Urinary bladder (tissue), 4 donors: ENCODE results near the gene DPY19L2. TPM values are rescaled to one million over a fixed set of nuclear protein-coding genes. Genes with fewer than 3 reads are reported as not detected.
"Not testable (repeated sequence)": the region's sequence is repeated elsewhere in the genome, so short reads cannot be mapped to it uniquely, and the experiment has no call there.

Source experiments
- DNase-seq: peaks from one replicate; pipeline ENCODE4 v3.0.0-alpha.2; 2015; ENCODE audit errors: extremely low spot score
- H3K27ac ChIP-seq: one replicate; pipeline ENCODE4 v1.5.1; 2013; ENCODE audit warnings: low read depth, mild to moderate bottlenecking, moderate library complexity
- H3K36me3 ChIP-seq: one replicate; pipeline ENCODE4 v1.6.1; 2013; ENCODE audit warnings: mild to moderate bottlenecking, moderate library complexity; ENCODE audit not compliant: insufficient read depth
- H3K4me1 ChIP-seq: one replicate; pipeline ENCODE4 v1.6.1; 2013; ENCODE audit warnings: mild to moderate bottlenecking, moderate library complexity; ENCODE audit not compliant: insufficient read depth
- H3K4me3 ChIP-seq: one replicate; pipeline ENCODE4 v1.5.1; 2013; ENCODE audit warnings: low read depth, low read length
- WGBS: extraction: QIAGEN DNeasy Blood & Tissue Kit; methylation state at CpG from one replicate; pipeline ENCODE4 v1.1.7; 2013; 5-methylcytosine and 5-hydroxymethylcytosine counted together
- polyA plus RNA-seq: library from polyadenylated mRNA; stranded (reverse); fragments of 200-250 nt; gene quantifications from one replicate; pipeline ENCODE4 v1.2.3, GENCODE V29; 2013
- total RNA-seq: library from RNA; depleted of rRNA; stranded (reverse); fragments of >200 nt; gene quantifications from one replicate; pipeline ENCODE4 v1.2.3, GENCODE V29; 2014
- donor health status: healthy with polysubstance abuse.
- donor health status: healthy.

The DPY19L2 gene
- total RNA-seq = 54.2 TPM
- polyA plus RNA-seq = 6.5 TPM

DNA sequence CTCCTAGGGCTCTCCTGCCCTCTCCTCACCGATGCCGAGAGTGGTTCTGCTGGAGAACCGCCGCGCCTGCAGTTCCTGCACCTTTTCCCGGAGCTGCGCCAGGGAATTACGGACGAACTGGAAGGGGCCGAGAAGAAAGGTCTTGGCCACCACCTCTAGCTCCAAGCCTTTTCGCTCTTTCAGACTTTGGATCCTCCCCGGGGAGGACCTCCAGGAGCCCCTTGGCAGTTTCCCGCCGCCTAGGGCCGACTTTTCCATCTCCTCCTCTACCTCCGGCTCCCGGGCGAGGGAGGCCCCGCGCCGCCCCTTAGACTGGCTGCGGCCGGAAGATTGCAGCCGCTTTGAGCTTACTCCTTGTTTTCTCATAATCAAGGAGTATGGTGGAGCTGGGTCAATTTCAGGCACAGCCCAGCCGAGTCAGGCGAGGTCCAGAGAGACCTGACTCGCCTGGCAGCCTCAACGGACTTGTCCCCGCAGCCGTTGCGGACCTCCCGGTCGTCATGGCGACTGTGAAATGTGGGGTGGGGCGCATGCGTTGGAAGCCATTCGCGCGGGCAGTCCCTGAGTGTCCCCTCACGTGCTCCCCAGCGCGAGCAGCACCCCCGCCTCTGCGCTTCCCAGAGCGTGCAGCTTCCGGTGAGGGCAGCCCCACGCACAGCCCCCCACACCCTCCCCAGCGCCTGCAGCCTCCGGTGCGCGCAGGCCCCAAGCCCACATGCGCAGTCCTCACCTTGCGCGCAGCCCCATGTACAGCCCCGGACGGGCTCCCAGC lies at the start of gene DPY19L2:
TSS of gene DPY19L2 (minus strand) at position 466 of the 772 bp plus-strand sequence. CDS start at position 366, 100 bp downstream.
- Histone ChIP-seq H3K27ac (peak within 1 kb of the TSS; percentile 15), H3K4me1 (peaks cover 1% of the 10 kb centered on the region), H3K4me3 (peak within 1 kb of the TSS; percentile 60), H3K36me3 (no peaks in the 10 kb centered on the region)
- peak; percentile 68 for DNase-seq
- under 1% methylated on average over 56 of the region's 56 CpGs for WGBS

DNA sequence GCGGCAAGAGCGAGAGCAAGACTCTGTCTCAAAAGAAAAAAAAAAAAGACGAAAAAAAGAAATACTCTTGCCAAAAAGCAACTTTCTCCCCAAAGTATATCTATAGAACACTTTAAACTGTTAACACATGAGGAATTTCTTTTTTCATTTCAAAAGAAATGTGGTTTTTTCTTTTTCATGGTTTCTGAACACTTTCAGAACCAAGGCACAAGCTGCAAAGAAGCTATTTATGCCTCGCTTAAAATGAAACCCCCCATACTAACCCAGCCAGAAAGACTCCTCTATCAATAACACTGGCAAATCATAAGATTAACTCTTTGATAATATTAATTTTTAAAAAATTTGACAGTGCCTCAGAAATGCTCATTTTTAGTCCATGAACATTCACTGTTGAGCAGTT lies 48.6 kb upstream of the DPY19L2 start:
- H3K36me3 ChIP-seq, H3K4me3 ChIP-seq, H3K4me1 ChIP-seq, DNase-seq, H3K27ac ChIP-seq: not testable (repeated sequence)
- WGBS = 84% methylated on average over 4 of the region's 4 CpGs

DNA sequence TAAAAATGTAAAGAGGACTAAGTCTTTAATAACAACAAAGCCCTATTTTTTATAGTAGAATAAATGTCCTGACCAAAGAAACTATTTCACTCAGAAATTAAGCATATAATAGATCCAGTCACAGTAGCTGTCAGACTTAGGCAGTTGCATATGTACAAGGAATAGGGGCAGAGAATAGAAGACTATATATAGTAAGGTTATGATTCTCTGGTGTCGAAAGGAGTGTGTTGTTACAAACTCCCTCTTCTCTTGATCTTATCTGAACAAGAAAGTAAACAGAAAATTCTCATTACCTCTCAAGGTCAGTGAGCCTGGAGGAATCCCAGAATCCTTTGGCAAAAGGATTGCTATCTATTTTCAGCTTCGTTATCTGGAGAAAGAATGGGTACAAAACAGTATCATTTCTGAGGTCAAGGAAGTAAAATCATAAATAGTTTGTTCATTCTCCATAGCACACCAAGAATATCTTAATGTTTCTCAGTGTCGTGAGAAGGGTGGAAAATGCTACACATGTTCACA lies 46.9 kb upstream of the DPY19L2 start:
- H3K4me1 ChIP-seq, H3K4me3 ChIP-seq, H3K27ac ChIP-seq, DNase-seq, H3K36me3 ChIP-seq: not testable (repeated sequence)
- 23% methylated on average over 3 of the region's 3 CpGs for WGBS

DNA sequence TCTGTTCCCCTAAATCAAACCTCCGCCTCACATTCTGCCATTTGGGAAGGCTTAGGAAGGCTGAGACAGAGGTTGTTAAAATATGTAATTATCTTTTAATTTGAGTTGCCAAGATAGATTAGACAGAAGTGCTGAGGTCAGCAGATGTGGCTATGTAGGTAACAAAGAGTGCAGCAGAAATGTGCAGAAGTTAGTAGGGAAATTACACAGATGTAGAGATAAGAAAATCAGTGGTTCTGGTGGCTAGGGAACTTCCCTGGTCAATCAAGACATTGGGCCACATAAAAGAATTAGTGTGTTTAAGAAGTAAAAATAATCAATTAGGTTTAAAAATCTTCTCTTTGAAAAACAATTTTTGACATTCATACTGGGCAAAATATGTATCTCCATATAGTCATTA lies 46.1 kb upstream of the DPY19L2 start:
- not testable (repeated sequence) for H3K4me3 ChIP-seq, H3K4me1 ChIP-seq, H3K36me3 ChIP-seq, H3K27ac ChIP-seq, DNase-seq
- 74% methylated on average over 1 of the region's 1 CpG for WGBS

DNA sequence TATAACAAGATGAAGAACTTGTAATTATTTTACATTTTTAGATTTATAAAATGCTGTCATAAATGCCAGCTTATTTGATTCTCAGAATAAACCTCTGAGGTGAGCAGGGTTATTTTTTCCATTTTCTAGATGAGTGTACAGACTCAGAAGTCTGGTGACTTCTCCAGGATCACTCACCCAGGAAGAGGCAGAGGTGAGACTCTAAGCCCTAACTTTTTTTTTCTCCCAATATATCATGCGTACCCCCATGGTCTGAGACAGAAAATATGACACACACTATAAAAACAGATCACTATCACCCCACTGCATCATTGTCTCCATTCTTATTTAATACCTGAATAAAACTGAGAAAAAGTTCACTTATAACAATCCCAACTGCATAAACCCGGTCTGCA lies 45.4 kb upstream of the DPY19L2 start:
- not testable (repeated sequence) for H3K36me3 ChIP-seq, H3K4me1 ChIP-seq, H3K27ac ChIP-seq, DNase-seq, H3K4me3 ChIP-seq
- WGBS = 65% methylated on average over 2 of the region's 2 CpGs

DNA sequence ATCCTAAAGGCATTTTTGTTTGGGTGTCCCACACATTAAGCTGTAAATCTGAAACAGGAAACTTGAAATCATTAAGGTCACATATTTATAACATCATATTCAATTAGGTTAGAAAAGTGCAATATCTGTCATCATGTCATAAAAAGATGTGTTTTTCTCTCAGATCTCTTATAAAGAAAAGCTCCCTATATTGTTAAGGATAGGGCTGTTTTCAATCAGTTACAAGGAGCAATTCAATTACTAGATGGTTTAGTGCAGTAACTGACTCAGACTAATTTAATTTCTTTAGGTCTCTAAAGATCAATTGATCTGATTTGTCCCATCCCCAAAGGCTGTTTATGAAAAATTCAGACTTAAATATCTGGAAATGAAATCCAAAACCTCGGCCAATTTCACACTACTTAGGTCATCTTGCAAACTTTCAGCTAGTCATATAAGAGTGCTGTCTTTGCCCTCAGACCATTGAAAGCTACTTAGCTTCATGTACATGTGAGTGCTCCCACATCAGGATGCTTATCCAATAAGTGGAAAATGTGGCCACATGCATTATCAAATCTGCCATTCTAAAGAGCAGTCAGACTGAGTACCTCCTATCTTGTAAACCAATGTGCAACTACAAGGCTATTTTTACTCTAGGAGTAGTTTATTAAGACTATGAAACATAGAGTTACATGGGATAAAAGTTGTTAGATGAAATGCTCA lies 44.8 kb upstream of the DPY19L2 start:
- H3K4me1 ChIP-seq, H3K27ac ChIP-seq, H3K36me3 ChIP-seq, H3K4me3 ChIP-seq, DNase-seq: not testable (repeated sequence)
- WGBS = 83% methylated on average over 1 of the region's 1 CpG

DNA sequence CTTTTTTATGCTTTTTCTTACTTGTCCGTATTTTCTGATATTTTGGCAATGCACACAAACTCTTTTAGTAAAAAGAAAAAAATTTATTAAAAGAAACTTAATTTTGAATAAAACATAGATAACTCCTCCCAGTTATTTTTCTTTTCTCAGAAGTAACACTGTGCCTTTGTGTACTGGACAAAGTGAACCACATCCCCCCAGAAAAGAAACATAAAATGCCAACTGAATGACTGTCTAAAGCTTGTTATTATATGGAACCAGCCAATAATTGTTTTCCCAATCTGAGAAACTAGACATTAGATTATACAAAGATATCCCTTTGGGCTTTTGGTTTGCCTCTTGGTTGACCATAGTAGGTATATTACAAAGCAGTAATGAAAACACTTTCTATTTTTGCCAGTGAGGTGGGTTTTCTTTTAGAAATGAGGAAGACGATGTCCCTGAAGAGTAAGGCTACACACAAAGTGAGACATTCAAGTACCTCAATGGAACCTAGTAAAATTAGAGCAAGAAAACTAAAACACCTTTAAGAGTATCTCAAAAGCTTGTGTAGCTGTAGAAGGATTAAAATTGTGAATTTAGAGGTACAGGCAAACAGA lies 44.2 kb upstream of the DPY19L2 start:
- DNase-seq, H3K27ac ChIP-seq, H3K36me3 ChIP-seq, H3K4me1 ChIP-seq, H3K4me3 ChIP-seq: not testable (repeated sequence)
- WGBS = 84% methylated on average over 2 of the region's 2 CpGs

DNA sequence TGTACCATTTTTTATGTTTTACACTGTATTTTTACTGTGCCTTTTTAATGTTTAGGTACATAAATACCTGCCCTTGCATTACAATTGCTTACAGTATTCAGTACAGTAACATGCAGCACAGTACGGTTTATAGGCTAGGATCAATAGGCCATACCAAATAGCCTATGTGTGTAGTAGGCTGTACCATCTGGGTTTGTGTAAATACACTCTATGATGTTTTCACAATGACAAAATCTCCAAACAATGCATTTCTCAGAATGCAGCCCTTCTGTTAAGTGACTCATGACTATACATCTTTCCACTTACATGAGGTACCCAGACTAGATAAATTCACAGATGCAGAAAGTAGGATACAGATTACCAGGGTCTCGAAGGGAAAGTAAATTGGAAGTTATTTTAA lies 43.0 kb upstream of the DPY19L2 start:
- H3K27ac ChIP-seq, H3K36me3 ChIP-seq, H3K4me3 ChIP-seq, DNase-seq, H3K4me1 ChIP-seq: not testable (repeated sequence)
- 88% methylated on average over 2 of the region's 2 CpGs for WGBS

DNA sequence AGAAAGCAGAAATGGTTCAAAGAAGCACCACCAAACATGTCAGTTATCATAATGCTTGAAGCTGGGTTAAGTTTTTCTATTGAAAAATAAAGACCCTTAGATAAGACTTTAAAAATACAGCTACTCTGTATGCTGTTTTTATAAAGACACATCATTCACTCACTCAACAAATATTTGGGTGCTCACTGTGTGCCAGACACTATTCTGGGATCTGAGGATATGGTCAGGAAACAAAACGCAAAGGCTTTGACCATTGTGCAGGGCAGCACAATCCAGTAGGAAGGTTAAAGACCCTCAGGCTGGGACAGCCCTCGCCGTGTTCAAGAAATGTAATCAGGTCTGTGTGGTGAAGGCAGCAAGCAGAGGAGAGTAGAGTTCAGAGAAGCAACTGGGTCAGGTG lies 38.0 kb upstream of the DPY19L2 start:
- H3K36me3 ChIP-seq = no peaks in the 10 kb centered on the region
- 86% methylated on average over 3 of the region's 3 CpGs for WGBS
- no peak overlapping the region for H3K4me3 ChIP-seq
- DNase-seq = no peak
- H3K4me1 ChIP-seq = no peaks in the 10 kb centered on the region
- H3K27ac ChIP-seq = no peak overlapping the region

DNA sequence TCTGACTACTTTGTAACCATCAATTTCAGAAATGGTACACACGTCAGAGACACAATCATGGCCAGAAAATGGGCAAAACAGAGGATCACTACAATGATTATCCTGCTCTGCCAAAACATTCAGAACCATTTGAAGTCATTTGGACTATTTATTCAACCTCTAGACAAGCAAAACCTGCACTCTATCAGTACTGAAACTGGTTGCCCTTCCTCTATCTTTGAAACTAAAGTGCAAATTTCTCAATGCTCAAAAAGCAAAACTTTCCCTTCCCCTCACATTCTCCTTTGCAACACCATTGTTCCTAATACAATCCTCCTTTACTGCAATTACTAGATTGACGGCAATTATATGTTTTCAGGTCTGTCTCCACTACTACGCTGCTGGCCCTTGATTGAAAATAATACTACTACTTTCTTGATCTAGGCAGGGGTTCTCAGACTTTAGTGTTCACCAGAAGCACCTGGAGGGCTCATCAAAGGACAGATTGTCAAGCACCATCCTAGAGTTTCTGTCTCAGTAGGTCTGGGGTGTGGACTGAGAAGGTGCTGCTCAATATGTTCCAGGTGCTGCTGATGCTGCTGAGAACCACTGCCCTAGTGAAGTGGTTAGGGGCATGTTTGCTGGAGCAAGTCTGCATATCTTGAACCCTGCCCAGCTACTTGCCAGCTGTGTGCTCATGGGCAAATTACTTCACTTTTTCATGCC lies 31.5 kb upstream of the DPY19L2 start:
- H3K4me1 ChIP-seq, H3K27ac ChIP-seq, DNase-seq, H3K4me3 ChIP-seq, H3K36me3 ChIP-seq: not testable (repeated sequence)
- 76% methylated on average over 3 of the region's 3 CpGs for WGBS

DNA sequence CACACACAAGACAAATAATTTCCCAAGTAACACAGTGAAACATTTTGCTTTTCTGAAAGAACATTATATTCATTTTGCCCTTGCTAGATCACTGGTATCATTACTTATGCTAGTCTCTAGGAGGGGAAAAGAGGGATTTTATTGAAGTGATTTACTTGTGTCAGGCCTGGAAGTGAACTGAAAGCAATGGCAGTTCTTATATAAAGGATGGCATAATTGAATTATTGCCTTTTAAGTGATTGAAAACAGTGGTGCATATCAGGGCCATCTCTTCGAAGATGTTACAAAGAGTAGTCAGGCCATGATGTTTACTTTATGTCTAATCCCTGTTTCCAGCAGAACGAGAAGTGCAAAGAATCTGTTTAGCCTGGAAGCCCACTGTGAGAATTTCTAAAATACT lies 30.7 kb upstream of the DPY19L2 start:
- H3K36me3 ChIP-seq, H3K27ac ChIP-seq, H3K4me1 ChIP-seq, DNase-seq, H3K4me3 ChIP-seq: not testable (repeated sequence)
- WGBS = 16% methylated on average over 1 of the region's 2 CpGs

DNA sequence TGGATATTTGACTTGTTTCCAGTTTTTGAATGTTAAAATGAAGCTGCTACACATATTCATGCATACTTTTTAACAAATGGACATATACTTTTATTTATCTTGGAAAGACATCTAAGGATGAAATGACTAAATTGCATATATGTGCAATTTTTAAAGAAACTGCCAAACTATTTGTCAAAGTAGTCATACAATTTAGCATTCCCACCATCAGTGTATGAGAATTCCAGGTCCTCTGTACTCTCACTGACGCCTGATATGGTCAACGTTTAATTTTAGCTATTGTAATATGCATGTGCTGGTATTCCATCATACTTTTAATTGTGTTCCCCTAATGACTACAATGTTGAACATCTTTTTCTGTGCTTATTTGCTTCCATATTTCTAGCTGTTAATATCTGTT lies 22.5 kb upstream of the DPY19L2 start:
- not testable (repeated sequence) for H3K4me3 ChIP-seq, H3K27ac ChIP-seq, DNase-seq, H3K4me1 ChIP-seq, H3K36me3 ChIP-seq
- WGBS = 82% methylated on average over 2 of the region's 2 CpGs

DNA sequence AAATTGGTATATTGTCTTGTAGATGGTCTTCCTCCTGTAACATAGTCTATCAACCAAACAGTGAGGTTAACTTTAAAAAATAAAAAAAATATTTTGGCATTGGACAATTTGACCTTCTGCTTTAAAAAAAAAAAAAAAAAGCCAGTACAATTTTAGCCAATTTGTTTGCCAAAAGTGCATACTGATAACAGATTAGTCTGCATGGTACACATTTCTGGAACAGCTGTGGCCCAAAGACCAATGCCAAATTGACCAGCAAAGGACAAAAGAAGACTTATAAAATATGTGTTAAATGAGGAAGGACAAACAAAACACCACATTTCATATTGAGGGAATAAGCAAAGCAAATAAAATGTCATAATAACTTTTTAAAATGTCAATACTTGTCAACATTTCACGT lies 20.8 kb upstream of the DPY19L2 start:
- DNase-seq, H3K4me3 ChIP-seq, H3K36me3 ChIP-seq, H3K4me1 ChIP-seq, H3K27ac ChIP-seq: not testable (repeated sequence)
- WGBS = 93% methylated on average over 1 of the region's 1 CpG
